GM18861 (cell line): ENCODE data around the gene NPTX1.

Source experiments
- ATAC-seq: cut with Tn5 transposase; IDR thresholded peaks from one replicate; pipeline ENCODE4 v1.9.1; 2021; ENCODE audit not compliant: unreplicated experiment

The NPTX1 gene

GRCh38 chr17:80445007-80445725 lies 31.2 kb downstream of the NPTX1 start:
- ATAC-seq, result no peak

GRCh38 chr17:80444644-80444979 lies 31.8 kb downstream of the NPTX1 start:
- no peak for ATAC-seq

GRCh38 chr17:80443916-80444643 lies 32.3 kb downstream of the NPTX1 start:
- ATAC-seq, result no peak

GRCh38 chr17:80443498-80443897 lies 32.9 kb downstream of the NPTX1 start:
- ATAC-seq, result no peak

- no peak for ATAC-seq
Observed at GRCh38 chr17:80442764-80443163, 33.6 kb downstream of the NPTX1 start.

GRCh38 chr17:80442323-80442659 lies 34.1 kb downstream of the NPTX1 start:
- no peak for ATAC-seq

GRCh38 chr17:80441598-80442322 lies 34.6 kb downstream of the NPTX1 start:
- no peak for ATAC-seq

- ATAC-seq, result no peak
Observed at GRCh38 chr17:80441133-80441578, 35.3 kb downstream of the NPTX1 start.

- no peak for ATAC-seq
Observed at GRCh38 chr17:80439499-80439898, 36.9 kb downstream of the NPTX1 start.

GRCh38 chr17:80438806-80439205 lies 37.6 kb downstream of the NPTX1 start:
- no peak for ATAC-seq

- no peak for ATAC-seq
Observed at GRCh38 chr17:80437532-80437931, 38.9 kb downstream of the NPTX1 start.

- no peak for ATAC-seq
Observed at GRCh38 chr17:80433916-80434666, 42.3 kb downstream of the NPTX1 start.

- no peak for ATAC-seq
Observed at GRCh38 chr17:80432961-80433550, 43.4 kb downstream of the NPTX1 start.

GRCh38 chr17:80432350-80432955 lies 44.0 kb downstream of the NPTX1 start:
- no peak for ATAC-seq

- ATAC-seq, result no peak
Observed at GRCh38 chr17:80431246-80432195, 44.9 kb downstream of the NPTX1 start.

GRCh38 chr17:80430446-80431245 lies 45.8 kb downstream of the NPTX1 start:
- no peak for ATAC-seq

- no peak for ATAC-seq
Observed at GRCh38 chr17:80429356-80430275, 46.8 kb downstream of the NPTX1 start.

GRCh38 chr17:80428796-80429195 lies 47.6 kb downstream of the NPTX1 start:
- no peak for ATAC-seq
